ENCODE data around the gene SOBP. TPM values are rescaled to one million over a fixed set of nuclear protein-coding genes. Genes with fewer than 3 reads are reported as not detected.
"Not testable (repeated sequence)": the region's sequence is repeated elsewhere in the genome, so short reads cannot be mapped to it uniquely, and the experiment has no call there.

SOBP gene
- total RNA-seq, 4 donors from 2014 or later = 0.15 to 3.8 (median 1.6) TPM

- DNase-seq = no peak
- peaks cover 0 to 7% (median 0%) of the 10 kb centered on the region in 3 donors for H3K9me3 ChIP-seq
- no peak overlapping the region for H3K4me3 ChIP-seq
- no peaks in the 10 kb centered on the region for H3K36me3 ChIP-seq
- intact Hi-C loops (cut with DNase I) = no loop called here
- no peak overlapping the region for H3K27ac ChIP-seq
- H3K27me3 ChIP-seq = no peaks in the 10 kb centered on the region
- WGBS, 2 donors = 89 to 94% methylated on average over 1 of the region's 1 CpG
- TF ChIP-seq, protein P1, sequence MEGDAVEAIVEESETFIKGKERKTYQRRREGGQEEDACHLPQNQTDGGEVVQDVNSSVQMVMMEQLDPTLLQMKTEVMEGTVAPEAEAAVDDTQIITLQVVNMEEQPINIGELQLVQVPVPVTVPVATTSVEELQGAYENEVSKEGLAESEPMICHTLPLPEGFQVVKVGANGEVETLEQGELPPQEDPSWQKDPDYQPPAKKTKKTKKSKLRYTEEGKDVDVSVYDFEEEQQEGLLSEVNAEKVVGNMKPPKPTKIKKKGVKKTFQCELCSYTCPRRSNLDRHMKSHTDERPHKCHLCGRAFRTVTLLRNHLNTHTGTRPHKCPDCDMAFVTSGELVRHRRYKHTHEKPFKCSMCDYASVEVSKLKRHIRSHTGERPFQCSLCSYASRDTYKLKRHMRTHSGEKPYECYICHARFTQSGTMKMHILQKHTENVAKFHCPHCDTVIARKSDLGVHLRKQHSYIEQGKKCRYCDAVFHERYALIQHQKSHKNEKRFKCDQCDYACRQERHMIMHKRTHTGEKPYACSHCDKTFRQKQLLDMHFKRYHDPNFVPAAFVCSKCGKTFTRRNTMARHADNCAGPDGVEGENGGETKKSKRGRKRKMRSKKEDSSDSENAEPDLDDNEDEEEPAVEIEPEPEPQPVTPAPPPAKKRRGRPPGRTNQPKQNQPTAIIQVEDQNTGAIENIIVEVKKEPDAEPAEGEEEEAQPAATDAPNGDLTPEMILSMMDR (IDR thresholded peaks at IDR 0.05) = no peak
- no peak for TF ChIP-seq POLR2A (IDR thresholded peaks at IDR 0.05)
- H3K4me1 ChIP-seq = no peaks in the 10 kb centered on the region
Observed at GRCh38 chr6:107517274-107517673, 27.4 kb downstream of the SOBP start.

DNA sequence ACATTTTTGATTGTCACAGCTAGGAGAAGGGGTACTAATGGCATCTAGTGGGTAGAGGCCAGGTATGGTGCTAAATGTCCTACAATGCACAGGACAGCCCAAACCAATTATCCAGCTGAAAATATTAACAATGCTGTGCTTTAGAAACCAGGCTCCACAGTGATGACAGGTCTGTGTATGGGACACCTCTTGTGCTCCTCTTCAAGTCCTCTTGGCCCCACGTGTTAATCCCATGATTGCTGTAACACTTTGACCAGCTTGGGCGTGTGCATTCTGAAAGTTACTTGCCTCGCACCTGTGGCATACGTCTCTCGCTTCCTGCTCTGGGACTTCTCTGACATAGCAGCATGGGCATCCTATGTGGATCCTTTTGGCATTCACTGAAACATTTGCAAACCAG, 29.3 kb downstream of the SOBP start:
- H3K27me3 ChIP-seq; H3K4me1 ChIP-seq; intact Hi-C loops (cut with DNase I); DNase-seq; H3K4me3 ChIP-seq; H3K27ac ChIP-seq; H3K9me3 ChIP-seq; H3K36me3 ChIP-seq: not testable (repeated sequence)
- 83 to 86% methylated on average over 5 of the region's 5 CpGs for WGBS, 2 donors

- H3K27me3 ChIP-seq; H3K4me3 ChIP-seq; H3K27ac ChIP-seq; intact Hi-C loops (cut with DNase I); H3K36me3 ChIP-seq; H3K4me1 ChIP-seq; H3K9me3 ChIP-seq; DNase-seq: not testable (repeated sequence)
- 60% methylated on average over 1 of the region's 2 CpGs; no CpG with 5 or more reads in 1 of the 2 donors for whole genome bisulfite sequencing, 2 donors
Observed at GRCh38 chr6:107520706-107521105, 30.8 kb downstream of the SOBP start.

GRCh38 chr6:107523054-107523791, 33.3 kb downstream of the SOBP start:
- Histone ChIP-seq H3K36me3 (no peaks in the 10 kb centered on the region), H3K4me1 (no peaks in the 10 kb centered on the region), H3K27ac (no peak overlapping the region), H3K9me3 (no peaks in the 10 kb centered on the region), H3K4me3 (no peak overlapping the region), H3K27me3 (no peaks in the 10 kb centered on the region)
- WGBS, 2 donors = 77 to 88% methylated on average over 3 to 4 of the region's 5 CpGs
- intact Hi-C loops (cut with DNase I) = no loop called here
- no peak for DNase-seq
- TF ChIP-seq POLR2A (IDR thresholded peaks at IDR 0.05) = no peak
- TF ChIP-seq, protein P1 (IDR thresholded peaks at IDR 0.05) = no peak

DNA sequence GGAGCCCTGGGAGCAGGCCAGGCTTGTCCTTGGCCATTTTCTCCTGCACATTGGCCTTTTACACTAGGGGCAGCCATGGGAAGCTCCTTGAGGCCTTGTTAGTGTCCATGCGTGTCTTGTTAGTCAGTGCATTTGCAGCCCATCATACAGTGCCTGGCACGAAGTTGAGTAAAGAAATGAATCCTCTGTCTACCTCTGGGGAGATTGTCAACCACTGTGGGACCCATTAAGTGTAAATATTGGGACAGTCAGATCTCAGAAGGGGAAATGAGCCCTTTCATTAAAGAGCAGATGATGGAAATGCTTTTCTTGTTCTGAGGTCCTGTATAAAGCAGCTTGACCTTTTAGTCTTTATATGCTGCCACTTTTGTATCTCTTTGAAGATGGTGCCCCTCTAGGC, 33.9 kb downstream of the SOBP start:
- Histone ChIP-seq H3K9me3 (no peaks in the 10 kb centered on the region), H3K27me3 (no peaks in the 10 kb centered on the region), H3K4me3 (no peak overlapping the region), H3K27ac (no peak overlapping the region), H3K4me1 (no peaks in the 10 kb centered on the region), H3K36me3 (no peaks in the 10 kb centered on the region)
- no peak for DNase-seq
- WGBS, 2 donors = 67 to 92% methylated on average over 1 to 2 of the region's 2 CpGs
- intact Hi-C loops (cut with DNase I) = no loop called here
- TF ChIP-seq POLR2A (IDR thresholded peaks at IDR 0.05) = no peak
- TF ChIP-seq, protein P1 (IDR thresholded peaks at IDR 0.05) = no peak

DNA sequence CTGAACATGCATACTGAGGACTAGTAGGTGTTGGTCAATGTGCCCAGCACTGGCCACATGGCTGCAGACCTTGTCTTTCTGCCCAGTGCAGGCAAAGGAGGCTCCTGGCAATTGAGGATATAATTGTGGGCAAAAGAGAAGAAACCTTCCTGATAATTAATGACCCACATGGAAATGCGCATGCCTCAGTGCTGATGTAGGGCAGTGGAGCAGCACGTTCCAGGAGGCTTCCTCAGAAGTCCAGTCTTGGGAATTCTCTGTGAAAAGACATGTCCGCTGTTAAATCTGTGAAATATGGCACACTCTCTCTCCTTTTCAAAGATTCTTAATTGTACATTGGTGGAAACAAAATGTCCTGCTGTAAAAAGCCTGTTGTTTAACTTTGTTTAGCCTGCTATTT, 34.7 kb downstream of the SOBP start:
- Histone ChIP-seq H3K9me3 (no peaks in the 10 kb centered on the region), H3K27me3 (no peaks in the 10 kb centered on the region), H3K4me3 (no peak overlapping the region), H3K4me1 (no peaks in the 10 kb centered on the region), H3K36me3 (no peaks in the 10 kb centered on the region), H3K27ac (no peak overlapping the region)
- WGBS, 2 donors = 90 to 91% methylated on average over 3 of the region's 3 CpGs
- intact Hi-C loops (cut with DNase I) = no loop called here
- DNase-seq = no peak
- no peak for TF ChIP-seq POLR2A (IDR thresholded peaks at IDR 0.05)
- TF ChIP-seq, protein P1 (IDR thresholded peaks at IDR 0.05) = no peak

All from esophagus squamous epithelium (tissue), 5 donors.